Astrocyte (in vitro differentiated cells and primary cell): ENCODE results near the gene SGMS2.

ENCODE experiments used
- CTCF ChIP-seq: IDR thresholded peaks from 2 replicates; pipeline ENCODE4 v1.5.1; 2011; ENCODE audit warnings: low read depth, mild to moderate bottlenecking, inconsistent platforms, low read length, moderate library complexity; ENCODE audit not compliant: insufficient read depth
- EZH2 ChIP-seq: IDR thresholded peaks from 2 replicates; pipeline ENCODE4 v1.6.1; 2012; ENCODE audit warnings: mild to moderate bottlenecking, low read length, inconsistent platforms; ENCODE audit not compliant: insufficient read depth

- TF ChIP-seq CTCF (no peak), EZH2 (no peak)
Observed at GRCh38 chr4:107874024-107874423, 49.3 kb downstream of the SGMS2 start.
